ENCODE results near the gene PDXK. TPM values are rescaled to one million over a fixed set of nuclear protein-coding genes. Genes with fewer than 3 reads are reported as not detected.

PDXK gene
- total RNA-seq, 1 experiment from 2014 or later: 214 TPM

DNA sequence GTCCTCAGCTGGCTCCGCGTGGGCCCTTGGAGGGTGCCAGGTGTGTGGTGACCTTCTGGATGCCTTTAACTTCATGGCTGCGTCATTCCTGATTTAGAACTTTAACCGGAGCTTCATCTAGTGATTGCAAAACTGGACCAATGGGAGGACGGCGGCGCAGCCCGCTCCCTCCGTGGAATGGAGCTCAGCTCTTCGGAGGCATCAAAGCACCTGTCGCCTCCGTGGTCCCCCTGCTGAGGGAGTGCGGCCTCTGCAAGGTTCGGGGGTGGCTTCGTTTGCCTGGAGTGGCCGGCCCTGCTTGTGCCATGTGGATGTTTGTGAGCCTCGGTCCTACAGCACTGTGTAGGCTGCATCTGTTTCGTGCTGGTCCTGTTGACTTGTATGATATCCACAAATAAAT is 43.0 kb downstream of the PDXK start:
- CTCF ChIA-PET: no interaction called here
- Mint-ChIP-seq H3K27me3 (ENCODE audit: unreplicated experiment) (no peaks in the 10 kb centered on the region), H3K27ac (ENCODE audit: unreplicated experiment) (no peak overlapping the region), H3K4me3 (ENCODE audit: low read depth, unreplicated experiment) (no peak overlapping the region), H3K36me3 (ENCODE audit: insufficient read depth, unreplicated experiment) (peaks cover 29% of the 10 kb centered on the region), H3K9me3 (ENCODE audit: low read depth, unreplicated experiment) (no peaks in the 10 kb centered on the region), H3K4me1 (ENCODE audit: low read depth, unreplicated experiment) (no peaks in the 10 kb centered on the region)
- TF ChIP-seq, protein P1, sequence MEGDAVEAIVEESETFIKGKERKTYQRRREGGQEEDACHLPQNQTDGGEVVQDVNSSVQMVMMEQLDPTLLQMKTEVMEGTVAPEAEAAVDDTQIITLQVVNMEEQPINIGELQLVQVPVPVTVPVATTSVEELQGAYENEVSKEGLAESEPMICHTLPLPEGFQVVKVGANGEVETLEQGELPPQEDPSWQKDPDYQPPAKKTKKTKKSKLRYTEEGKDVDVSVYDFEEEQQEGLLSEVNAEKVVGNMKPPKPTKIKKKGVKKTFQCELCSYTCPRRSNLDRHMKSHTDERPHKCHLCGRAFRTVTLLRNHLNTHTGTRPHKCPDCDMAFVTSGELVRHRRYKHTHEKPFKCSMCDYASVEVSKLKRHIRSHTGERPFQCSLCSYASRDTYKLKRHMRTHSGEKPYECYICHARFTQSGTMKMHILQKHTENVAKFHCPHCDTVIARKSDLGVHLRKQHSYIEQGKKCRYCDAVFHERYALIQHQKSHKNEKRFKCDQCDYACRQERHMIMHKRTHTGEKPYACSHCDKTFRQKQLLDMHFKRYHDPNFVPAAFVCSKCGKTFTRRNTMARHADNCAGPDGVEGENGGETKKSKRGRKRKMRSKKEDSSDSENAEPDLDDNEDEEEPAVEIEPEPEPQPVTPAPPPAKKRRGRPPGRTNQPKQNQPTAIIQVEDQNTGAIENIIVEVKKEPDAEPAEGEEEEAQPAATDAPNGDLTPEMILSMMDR (IDR thresholded peaks at IDR 0.05; ENCODE audit: unreplicated experiment): no peak
- DNase-seq: no peak
- no TSS peak for BruUV-seq (replicated peaks)
- intact Hi-C loops (cut with micrococcal nuclease; ENCODE audit: unreplicated experiment): no loop called here

DNA sequence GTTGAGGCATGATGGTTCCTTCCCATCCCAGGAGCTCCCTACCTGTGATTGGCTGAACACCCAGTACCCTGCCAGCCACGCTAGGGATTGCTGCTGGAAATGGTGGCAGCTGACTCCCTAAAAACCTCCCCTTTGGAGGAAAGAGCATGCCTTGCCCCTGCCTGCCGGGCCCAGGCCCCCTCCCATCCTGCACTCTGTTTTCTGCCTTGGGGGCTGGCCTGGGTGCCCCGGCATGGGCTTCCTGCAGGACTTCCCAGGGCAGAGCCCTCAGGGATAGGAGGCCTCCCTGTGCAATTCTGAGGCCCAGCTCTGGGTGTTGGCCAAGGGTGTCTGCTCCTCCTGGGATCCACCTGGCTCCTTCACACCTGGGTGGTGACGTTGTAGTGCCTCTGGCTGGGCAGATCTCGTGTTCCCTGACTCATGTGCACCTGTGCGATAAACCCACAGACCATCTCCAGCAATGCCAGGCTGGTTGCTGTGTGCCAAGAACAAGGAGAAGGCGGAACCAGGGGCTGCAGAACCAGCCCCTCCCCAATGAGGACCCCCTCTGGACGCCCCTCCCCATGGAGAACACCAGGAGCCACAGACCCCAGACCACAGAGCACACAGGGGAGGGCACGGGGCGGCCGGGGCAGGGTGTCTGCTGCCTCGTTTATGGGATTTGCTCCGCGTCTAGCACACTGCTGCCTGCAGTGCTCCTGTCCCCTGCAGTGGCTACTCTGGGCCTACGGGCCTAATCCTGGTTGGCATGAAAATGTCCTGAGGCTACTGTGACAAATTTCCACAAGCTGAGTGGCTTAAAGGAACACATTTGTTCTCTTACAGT is 43.6 kb downstream of the PDXK start:
- H3K27ac Mint-ChIP-seq (ENCODE audit: unreplicated experiment): no peak overlapping the region
- peaks cover 1% of the 10 kb centered on the region for H3K4me1 Mint-ChIP-seq (ENCODE audit: low read depth, unreplicated experiment)
- TF ChIP-seq, protein P1 (IDR thresholded peaks at IDR 0.05; ENCODE audit: unreplicated experiment): no peak
- no peaks in the 10 kb centered on the region for H3K9me3 Mint-ChIP-seq (ENCODE audit: low read depth, unreplicated experiment)
- CTCF ChIA-PET: no interaction called here
- H3K27me3 Mint-ChIP-seq (ENCODE audit: unreplicated experiment): no peaks in the 10 kb centered on the region
- peaks cover 32% of the 10 kb centered on the region for H3K36me3 Mint-ChIP-seq (ENCODE audit: insufficient read depth, unreplicated experiment)
- no TSS peak for BruUV-seq (replicated peaks)
- H3K4me3 Mint-ChIP-seq (ENCODE audit: low read depth, unreplicated experiment): no peak overlapping the region
- DNase-seq: no peak
- intact Hi-C loops (cut with micrococcal nuclease; ENCODE audit: unreplicated experiment): no loop called here

DNA sequence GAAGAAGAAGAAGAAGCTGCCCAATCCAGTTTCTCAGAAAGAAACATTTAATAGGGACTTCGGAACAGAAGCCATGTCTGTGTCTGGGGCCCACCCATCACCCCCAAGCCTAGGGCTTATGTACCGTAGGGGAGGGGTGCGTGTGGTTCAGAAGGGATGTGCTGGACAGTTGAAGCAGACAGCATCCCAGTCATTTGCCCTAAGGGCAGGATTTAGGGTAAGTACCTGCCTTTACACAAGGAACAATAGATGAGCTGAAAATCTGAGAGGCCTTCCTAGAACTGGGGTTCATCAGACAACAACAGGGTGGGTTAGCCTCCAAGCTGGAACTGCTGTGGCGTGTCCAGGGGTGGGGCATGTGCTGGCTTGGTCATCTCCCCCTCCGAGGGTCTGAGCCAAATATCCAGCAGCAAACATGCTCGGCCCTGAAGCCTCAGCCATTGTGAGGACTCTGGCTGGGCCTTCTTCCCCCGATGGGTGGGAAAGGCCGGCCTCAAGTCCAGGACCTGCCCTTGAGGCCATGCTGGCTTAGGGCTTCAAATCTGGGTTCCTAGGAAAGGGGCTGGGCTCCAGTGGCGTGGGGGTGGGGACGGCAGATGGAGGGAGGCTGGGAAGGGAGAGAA is 45.1 kb downstream of the PDXK start:
- H3K4me3 Mint-ChIP-seq (ENCODE audit: low read depth, unreplicated experiment): no peak overlapping the region
- peaks cover 47% of the 10 kb centered on the region for H3K36me3 Mint-ChIP-seq (ENCODE audit: insufficient read depth, unreplicated experiment)
- no peak overlapping the region for H3K27ac Mint-ChIP-seq (ENCODE audit: unreplicated experiment)
- CTCF ChIA-PET: no interaction called here
- TF ChIP-seq, protein P1 (IDR thresholded peaks at IDR 0.05; ENCODE audit: unreplicated experiment): no peak
- H3K4me1 Mint-ChIP-seq (ENCODE audit: low read depth, unreplicated experiment): peaks cover 16% of the 10 kb centered on the region
- no peaks in the 10 kb centered on the region for H3K9me3 Mint-ChIP-seq (ENCODE audit: low read depth, unreplicated experiment)
- H3K27me3 Mint-ChIP-seq (ENCODE audit: unreplicated experiment): no peaks in the 10 kb centered on the region
- intact Hi-C loops (cut with micrococcal nuclease; ENCODE audit: unreplicated experiment): no loop called here
- no peak for DNase-seq
- no TSS peak for BruUV-seq (replicated peaks)

DNA sequence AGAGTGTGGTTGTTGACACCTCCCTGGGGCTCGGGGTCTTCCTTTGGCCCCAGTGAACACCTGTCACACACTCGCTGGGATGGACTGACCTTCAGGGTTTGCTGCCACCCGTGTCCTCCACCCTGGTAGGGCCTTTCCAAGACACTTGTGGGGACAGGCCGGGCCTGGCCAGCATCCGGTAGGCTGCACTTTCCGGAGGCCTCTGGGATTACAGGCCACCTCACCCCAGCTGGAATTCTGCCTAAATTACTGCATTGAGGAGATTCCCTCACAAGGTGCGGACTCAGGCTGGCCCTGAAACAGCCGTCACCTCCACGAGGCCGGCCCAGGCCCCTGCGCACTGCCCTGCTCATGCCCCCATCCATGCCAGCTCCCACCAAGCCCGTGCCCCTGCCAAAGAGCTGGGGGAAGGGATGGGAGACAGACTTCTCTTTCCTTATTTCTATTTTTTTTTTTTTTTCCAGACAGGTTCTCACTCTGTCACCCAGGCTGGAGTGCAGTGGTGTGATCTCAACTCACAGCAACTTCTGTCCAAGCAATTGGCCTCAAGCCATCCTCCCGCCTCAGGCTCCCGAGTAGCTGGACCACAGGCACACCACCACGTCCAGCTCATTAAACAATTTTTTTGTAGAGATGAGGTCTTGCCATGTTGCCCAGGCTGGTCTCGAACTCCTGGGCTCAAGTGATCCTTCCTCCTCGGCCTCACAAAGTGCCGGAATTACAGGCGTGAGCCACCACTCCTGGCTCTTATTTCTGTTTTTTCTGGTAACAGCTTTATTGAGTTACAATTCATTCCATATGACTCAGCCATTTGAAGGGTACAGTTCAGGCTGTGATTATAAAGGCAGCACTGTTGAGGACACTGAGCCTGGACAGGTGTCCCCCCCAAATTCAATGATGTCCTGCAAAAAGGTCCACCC is 45.9 kb downstream of the PDXK start:
- TF ChIP-seq, protein P1 (IDR thresholded peaks at IDR 0.05; ENCODE audit: unreplicated experiment): no peak
- Mint-ChIP-seq H3K27me3 (ENCODE audit: unreplicated experiment) (no peaks in the 10 kb centered on the region), H3K4me1 (ENCODE audit: low read depth, unreplicated experiment) (peaks cover 19% of the 10 kb centered on the region), H3K9me3 (ENCODE audit: low read depth, unreplicated experiment) (no peaks in the 10 kb centered on the region), H3K4me3 (ENCODE audit: low read depth, unreplicated experiment) (no peak overlapping the region), H3K27ac (ENCODE audit: unreplicated experiment) (peak overlapping the region; percentile 44), H3K36me3 (ENCODE audit: insufficient read depth, unreplicated experiment) (peaks cover 52% of the 10 kb centered on the region)
- no TSS peak for BruUV-seq (replicated peaks)
- intact Hi-C loops (cut with micrococcal nuclease; ENCODE audit: unreplicated experiment): no loop called here
- DNase-seq: no peak
- CTCF ChIA-PET: no interaction called here

All from Calu3 (cell line).